ENCODE measurements around the gene HARS2. TPM values are rescaled to one million over a fixed set of nuclear protein-coding genes. Genes with fewer than 3 reads are reported as not detected.
A peak's percentile ranks its signal among the peaks of the same experiment; 100 is the strongest.

Gene HARS2
- total RNA-seq, 4 donors from 2014 or later, result 2.6 to 38.0 (median 15.7) TPM

DNA sequence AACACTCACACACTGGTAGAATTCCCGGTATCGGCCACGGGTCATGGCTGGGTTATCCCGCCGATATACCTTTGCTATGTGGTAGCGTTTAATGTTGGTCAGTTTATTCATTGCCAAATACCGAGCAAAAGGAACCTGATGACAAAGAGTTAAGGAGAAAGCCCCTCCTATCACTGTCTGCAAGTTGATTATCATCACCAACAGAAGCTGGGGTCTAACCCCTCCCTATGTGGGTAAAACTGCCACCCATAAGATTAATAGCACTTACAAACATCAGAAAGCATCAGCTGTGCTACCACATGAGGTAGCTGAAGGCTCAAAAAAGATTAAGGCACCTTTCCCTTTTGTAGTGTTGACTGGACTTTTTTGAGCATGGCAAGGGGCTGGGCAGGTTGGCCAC, 12.3 kb upstream of the HARS2 start:
- Histone ChIP-seq H3K4me1 (no peaks in the 10 kb centered on the region), H3K27ac (no peak overlapping the region), H3K27me3 (no peaks in the 10 kb centered on the region), H3K9me3 (no peaks in the 10 kb centered on the region), H3K4me3 (no peak overlapping the region), H3K36me3 (no peaks in the 10 kb centered on the region)
- TF ChIP-seq POLR2A (IDR thresholded peaks at IDR 0.05), result no peak
- TF ChIP-seq, protein P1, sequence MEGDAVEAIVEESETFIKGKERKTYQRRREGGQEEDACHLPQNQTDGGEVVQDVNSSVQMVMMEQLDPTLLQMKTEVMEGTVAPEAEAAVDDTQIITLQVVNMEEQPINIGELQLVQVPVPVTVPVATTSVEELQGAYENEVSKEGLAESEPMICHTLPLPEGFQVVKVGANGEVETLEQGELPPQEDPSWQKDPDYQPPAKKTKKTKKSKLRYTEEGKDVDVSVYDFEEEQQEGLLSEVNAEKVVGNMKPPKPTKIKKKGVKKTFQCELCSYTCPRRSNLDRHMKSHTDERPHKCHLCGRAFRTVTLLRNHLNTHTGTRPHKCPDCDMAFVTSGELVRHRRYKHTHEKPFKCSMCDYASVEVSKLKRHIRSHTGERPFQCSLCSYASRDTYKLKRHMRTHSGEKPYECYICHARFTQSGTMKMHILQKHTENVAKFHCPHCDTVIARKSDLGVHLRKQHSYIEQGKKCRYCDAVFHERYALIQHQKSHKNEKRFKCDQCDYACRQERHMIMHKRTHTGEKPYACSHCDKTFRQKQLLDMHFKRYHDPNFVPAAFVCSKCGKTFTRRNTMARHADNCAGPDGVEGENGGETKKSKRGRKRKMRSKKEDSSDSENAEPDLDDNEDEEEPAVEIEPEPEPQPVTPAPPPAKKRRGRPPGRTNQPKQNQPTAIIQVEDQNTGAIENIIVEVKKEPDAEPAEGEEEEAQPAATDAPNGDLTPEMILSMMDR (IDR thresholded peaks at IDR 0.05), result no peak
- intact Hi-C loops (cut with DNase I; ENCODE audit: low total_unique reads), result no loop called here
- no peak for DNase-seq

DNA sequence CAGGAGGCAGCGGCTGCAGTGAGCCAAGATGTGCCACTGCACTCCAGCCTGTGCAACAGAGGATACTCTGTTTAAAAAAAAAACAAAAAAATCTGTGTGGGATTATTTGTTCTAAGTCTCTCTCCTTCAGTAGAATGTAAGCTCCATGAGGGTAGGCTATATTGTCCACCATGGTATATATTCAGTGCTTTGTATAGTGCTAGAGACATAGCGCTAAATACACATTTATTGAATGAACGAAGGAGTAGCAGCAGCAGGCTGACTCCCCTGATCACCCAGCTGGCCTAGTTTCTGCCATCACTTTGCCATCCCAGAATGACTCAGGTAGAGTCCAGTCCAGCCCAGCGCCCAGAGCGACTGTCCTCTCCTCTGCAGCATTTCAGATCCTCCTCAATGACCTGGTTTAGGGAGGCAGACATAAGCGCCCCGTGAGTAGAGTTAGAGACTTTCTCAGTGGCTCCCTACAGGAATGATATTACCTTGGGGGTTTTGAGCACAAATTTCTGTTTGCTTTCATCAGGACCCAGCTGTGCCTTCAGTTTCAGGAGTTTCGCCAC, 801 bp upstream of the HARS2 start:
- DNase-seq, result no peak
- peaks cover 4 to 13% of the 10 kb centered on the region in 2 donors for H3K4me1 ChIP-seq
- H3K27ac ChIP-seq, result peak overlapping the region; percentile 73 to 84
- TF ChIP-seq POLR2A (IDR thresholded peaks at IDR 0.05), result no peak
- TF ChIP-seq, protein P1 (IDR thresholded peaks at IDR 0.05), result no peak
- intact Hi-C loops (cut with DNase I; ENCODE audit: low total_unique reads), result no loop called here
- H3K4me3 ChIP-seq, result peak overlapping the region; percentile 88 to 98
- no peaks in the 10 kb centered on the region for H3K9me3 ChIP-seq
- H3K27me3 ChIP-seq, result no peaks in the 10 kb centered on the region
- no peaks in the 10 kb centered on the region for H3K36me3 ChIP-seq

DNA sequence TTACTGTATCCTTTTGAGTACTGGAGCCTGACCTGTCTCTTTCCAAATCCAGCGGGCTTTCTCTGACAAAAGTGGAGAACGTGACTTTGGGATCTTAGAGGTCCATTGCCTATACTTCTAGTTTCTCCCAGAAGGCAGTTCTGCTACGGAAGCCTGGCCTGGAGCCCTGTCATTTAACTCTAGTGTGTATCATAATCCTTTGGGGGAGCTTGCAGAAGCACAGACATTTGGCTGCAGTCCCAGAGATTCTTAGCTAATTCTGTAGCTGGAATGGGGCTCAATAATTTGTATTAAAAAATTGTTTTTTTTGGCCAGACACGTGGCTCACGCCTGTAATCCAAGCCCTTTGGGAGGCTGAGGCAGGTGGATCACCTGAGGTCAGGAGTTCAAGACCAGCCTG, 3.0 kb downstream of the HARS2 start:
- intact Hi-C loops (cut with DNase I; ENCODE audit: low total_unique reads), result no loop called here
- H3K36me3 ChIP-seq, result no peaks in the 10 kb centered on the region
- DNase-seq, result no peak
- no peaks in the 10 kb centered on the region for H3K9me3 ChIP-seq
- no peak overlapping the region for H3K4me3 ChIP-seq
- TF ChIP-seq, protein P1 (IDR thresholded peaks at IDR 0.05), result no peak
- no peak for TF ChIP-seq POLR2A (IDR thresholded peaks at IDR 0.05)
- no peak overlapping the region for H3K27ac ChIP-seq
- no peaks in the 10 kb centered on the region for H3K27me3 ChIP-seq
- H3K4me1 ChIP-seq, result peaks cover 4 to 13% of the 10 kb centered on the region in 2 donors

DNA sequence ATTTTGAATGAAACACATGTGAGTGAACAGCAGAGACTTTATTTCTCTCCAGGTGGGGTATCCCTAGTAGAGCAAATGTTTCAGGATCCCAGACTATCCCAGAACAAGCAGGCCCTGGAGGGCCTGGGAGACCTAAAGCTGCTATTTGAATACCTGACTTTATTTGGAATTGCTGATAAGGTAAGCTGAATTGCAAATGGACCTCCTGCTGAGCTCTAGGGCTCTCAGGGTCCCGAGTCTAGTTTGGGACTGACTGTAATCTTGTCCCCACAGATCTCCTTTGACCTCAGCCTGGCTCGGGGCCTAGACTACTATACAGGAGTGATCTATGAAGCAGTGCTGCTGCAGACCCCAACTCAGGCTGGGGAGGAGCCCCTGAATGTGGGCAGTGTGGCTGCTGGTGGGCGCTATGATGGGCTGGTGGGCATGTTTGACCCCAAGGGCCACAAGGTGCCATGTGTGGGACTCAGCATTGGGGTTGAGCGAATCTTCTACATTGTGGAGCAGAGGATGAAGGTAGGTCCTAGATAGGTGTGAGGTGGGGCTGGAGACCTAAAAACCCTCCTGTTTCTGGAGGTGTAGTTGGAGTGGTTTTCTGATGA, 5.7 kb downstream of the HARS2 start:
- no peaks in the 10 kb centered on the region for H3K36me3 ChIP-seq

More for the DNA sequence above, 5.7 kb downstream of the HARS2 start:
- intact Hi-C loops (cut with DNase I; ENCODE audit: low total_unique reads), result no loop called here
- no peaks in the 10 kb centered on the region for H3K27me3 ChIP-seq
- DNase-seq, result no peak
- H3K4me1 ChIP-seq, result peaks cover 0 to 11% of the 10 kb centered on the region in 2 donors
- no peak overlapping the region for H3K4me3 ChIP-seq
- H3K9me3 ChIP-seq, result no peaks in the 10 kb centered on the region
- no peak overlapping the region for H3K27ac ChIP-seq
- TF ChIP-seq, protein P1 (IDR thresholded peaks at IDR 0.05), result no peak
- no peak for TF ChIP-seq POLR2A (IDR thresholded peaks at IDR 0.05)
